Esophagus squamous epithelium (tissue), 5 donors: Measurements from ENCODE around the gene DLGAP1. TPM values are rescaled to one million over a fixed set of nuclear protein-coding genes. Genes with fewer than 3 reads are reported as not detected.

ENCODE experiments used
- DNase-seq: peaks from one replicate; lab custom pipeline; 2025; lab: John Stamatoyannopoulos, UW
- H3K27ac ChIP-seq, 4 donors: fragments of 200-600 bp; sonication (generic); one replicate each; pipeline ENCODE4 v1.5.1; 2016 to 2019; ENCODE audit warnings: mild to moderate bottlenecking in 1 of 4
- H3K27me3 ChIP-seq, 4 donors: fragments of 200-600 bp; sonication (generic); 1 replicate in 3 of 4; 2 replicates in 1 of 4; pipeline versions ENCODE4 v1.5.1 to v1.6.0; 2017 to 2021; ENCODE audit warnings: antibody characterized with exemption in 1 of 4
- H3K36me3 ChIP-seq, 3 donors: fragments of 200-600 bp; sonication (generic); one replicate each; pipeline ENCODE4 v1.5.1; 2016 to 2019
- H3K4me1 ChIP-seq, 3 donors: fragments of 200-600 bp; sonication (generic); one replicate each; pipeline ENCODE4 v1.5.1; 2017 to 2019
- H3K4me3 ChIP-seq, 4 donors: fragments of 200-600 bp; sonication (generic); 1 replicate in 3 of 4; 2 replicates in 1 of 4; pipeline ENCODE4 v1.5.1; 2016 to 2019; ENCODE audit warnings: mild to moderate bottlenecking in 2 of 4, moderate library complexity in 1 of 4
- H3K9me3 ChIP-seq, 3 donors: fragments of 200-600 bp; sonication (generic); one replicate each; pipeline ENCODE4 v1.5.1; 2016 to 2019
- POLR2A ChIP-seq, 4 donors: fragments of 450-650 bp; IDR thresholded peaks; one replicate each; pipeline ENCODE4 v1.6.1; 2017; ENCODE audit warnings: antibody characterized with exemption in 4 of 4, mild to moderate bottlenecking in 4 of 4, moderate library complexity in 3 of 4
- WGBS, 2 donors: methylation state at CpG; one replicate each; pipeline ENCODE4 v1.1.5; 2018; 5-methylcytosine and 5-hydroxymethylcytosine counted together
- intact Hi-C: fragments of 100-400 bp; cut with DNase I; formaldehyde crosslinking; loops from one replicate; pipeline ENCODE4 v1.15.0; 2022
- total RNA-seq, 4 donors: library from RNA; depleted of rRNA; stranded (reverse); fragments of >200 nt; gene quantifications; one replicate each; pipeline ENCODE4 v1.1.0, GENCODE V29; 2016
- TF ChIP-seq, protein P1 (sequence below), 6 experiments: fragments of 450-650 bp in 4 of 6; fragments of 200-600 bp in 2 of 6; sonication (generic) in 2 of 6; IDR thresholded peaks; one replicate each; pipeline ENCODE4 v1.5.1; 2016 to 2019; ENCODE audit warnings: antibody characterized with exemption in 6 of 6, mild to moderate bottlenecking in 4 of 6, moderate library complexity in 4 of 6
- donor health status: DM: yes; HTN: yes; CAD: no.

Gene DLGAP1
- total RNA-seq, 4 donors from 2014 or later, result 0.09 to 1.5 (median 0.52) TPM

DNA sequence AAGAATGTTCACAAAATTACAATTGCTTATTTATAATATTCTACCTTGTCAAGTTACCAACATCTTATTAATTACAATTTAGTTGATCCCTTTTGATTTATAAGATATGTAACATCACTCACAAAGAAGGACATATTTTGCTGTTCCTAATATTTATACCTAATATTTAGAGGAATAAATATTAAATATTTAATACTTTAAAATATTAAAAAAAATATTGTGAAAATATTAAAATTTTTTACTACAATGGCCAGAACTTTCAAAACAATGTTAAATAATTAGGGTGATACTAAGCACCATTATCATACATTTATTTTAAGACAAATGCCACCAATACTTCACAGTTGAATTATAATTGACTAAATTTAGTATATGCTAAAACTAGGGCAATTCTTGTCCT is 254.7 kb downstream of the DLGAP1 start:
- H3K27ac ChIP-seq, result no peak overlapping the region
- DNase-seq, result no peak
- TF ChIP-seq, protein P1, sequence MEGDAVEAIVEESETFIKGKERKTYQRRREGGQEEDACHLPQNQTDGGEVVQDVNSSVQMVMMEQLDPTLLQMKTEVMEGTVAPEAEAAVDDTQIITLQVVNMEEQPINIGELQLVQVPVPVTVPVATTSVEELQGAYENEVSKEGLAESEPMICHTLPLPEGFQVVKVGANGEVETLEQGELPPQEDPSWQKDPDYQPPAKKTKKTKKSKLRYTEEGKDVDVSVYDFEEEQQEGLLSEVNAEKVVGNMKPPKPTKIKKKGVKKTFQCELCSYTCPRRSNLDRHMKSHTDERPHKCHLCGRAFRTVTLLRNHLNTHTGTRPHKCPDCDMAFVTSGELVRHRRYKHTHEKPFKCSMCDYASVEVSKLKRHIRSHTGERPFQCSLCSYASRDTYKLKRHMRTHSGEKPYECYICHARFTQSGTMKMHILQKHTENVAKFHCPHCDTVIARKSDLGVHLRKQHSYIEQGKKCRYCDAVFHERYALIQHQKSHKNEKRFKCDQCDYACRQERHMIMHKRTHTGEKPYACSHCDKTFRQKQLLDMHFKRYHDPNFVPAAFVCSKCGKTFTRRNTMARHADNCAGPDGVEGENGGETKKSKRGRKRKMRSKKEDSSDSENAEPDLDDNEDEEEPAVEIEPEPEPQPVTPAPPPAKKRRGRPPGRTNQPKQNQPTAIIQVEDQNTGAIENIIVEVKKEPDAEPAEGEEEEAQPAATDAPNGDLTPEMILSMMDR (IDR thresholded peaks at IDR 0.05), result no peak
- no peak for TF ChIP-seq POLR2A (IDR thresholded peaks at IDR 0.05)
- H3K4me3 ChIP-seq, result no peak overlapping the region
- H3K4me1 ChIP-seq, result no peaks in the 10 kb centered on the region
- no peaks in the 10 kb centered on the region for H3K36me3 ChIP-seq
- intact Hi-C loops, result no loop called here
- H3K9me3 ChIP-seq, result no peaks in the 10 kb centered on the region
- H3K27me3 ChIP-seq, result no peaks in the 10 kb centered on the region

DNA sequence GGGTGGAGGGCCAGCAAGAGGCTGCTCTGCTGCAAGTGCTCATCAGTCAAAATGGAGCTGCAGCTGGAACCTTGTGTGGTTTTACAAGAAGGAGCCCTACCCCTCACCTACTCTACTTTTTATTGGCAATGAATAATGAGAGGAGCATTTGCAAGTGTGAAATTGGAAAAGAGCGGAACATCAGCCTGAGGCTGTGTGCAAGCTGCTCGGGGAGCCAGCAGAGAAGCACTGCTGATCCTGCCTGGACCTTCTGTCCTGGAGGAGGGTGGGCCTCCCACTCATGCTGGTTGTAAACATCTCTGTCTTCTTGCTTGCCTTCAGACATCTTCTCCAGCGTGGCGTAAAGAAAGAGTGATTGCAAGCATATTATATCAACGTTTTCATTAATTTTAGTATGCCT is 256.2 kb downstream of the DLGAP1 start:
- Histone ChIP-seq H3K4me1 (no peaks in the 10 kb centered on the region), H3K27ac (no peak overlapping the region), H3K36me3 (no peaks in the 10 kb centered on the region), H3K27me3 (no peaks in the 10 kb centered on the region), H3K4me3 (no peak overlapping the region), H3K9me3 (no peaks in the 10 kb centered on the region)
- no peak for DNase-seq
- TF ChIP-seq, protein P1 (IDR thresholded peaks at IDR 0.05), result no peak
- TF ChIP-seq POLR2A (IDR thresholded peaks at IDR 0.05), result no peak
- intact Hi-C loops, result no loop called here
- 63 to 66% methylated on average over 5 of the region's 5 CpGs for WGBS, 2 donors

DNA sequence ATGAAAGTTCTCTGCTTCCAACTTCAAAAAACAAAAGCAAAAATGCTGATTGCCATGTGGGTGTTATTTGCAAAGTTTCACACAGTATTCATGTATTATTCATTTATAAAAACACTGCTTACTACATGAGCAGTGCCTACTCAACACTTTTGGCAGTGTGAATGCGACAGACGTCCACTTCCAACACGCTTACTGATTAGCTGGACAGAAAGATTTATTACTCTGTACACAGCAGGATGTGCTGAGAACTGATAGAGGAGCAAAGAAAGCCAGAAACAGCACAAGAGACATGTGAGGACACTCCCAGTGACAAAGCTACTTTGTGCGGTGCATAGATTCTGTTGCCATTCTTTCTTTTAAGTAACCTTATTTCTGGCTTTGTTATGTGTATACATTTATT is 258.8 kb downstream of the DLGAP1 start:
- Histone ChIP-seq H3K27me3 (no peaks in the 10 kb centered on the region), H3K4me3 (no peak overlapping the region), H3K9me3 (no peaks in the 10 kb centered on the region), H3K27ac (no peak overlapping the region), H3K4me1 (no peaks in the 10 kb centered on the region), H3K36me3 (no peaks in the 10 kb centered on the region)
- intact Hi-C loops, result no loop called here
- no peak for TF ChIP-seq POLR2A (IDR thresholded peaks at IDR 0.05)
- TF ChIP-seq, protein P1 (IDR thresholded peaks at IDR 0.05), result no peak
- 49 to 53% methylated on average over 4 of the region's 4 CpGs for WGBS, 2 donors
- no peak for DNase-seq

DNA sequence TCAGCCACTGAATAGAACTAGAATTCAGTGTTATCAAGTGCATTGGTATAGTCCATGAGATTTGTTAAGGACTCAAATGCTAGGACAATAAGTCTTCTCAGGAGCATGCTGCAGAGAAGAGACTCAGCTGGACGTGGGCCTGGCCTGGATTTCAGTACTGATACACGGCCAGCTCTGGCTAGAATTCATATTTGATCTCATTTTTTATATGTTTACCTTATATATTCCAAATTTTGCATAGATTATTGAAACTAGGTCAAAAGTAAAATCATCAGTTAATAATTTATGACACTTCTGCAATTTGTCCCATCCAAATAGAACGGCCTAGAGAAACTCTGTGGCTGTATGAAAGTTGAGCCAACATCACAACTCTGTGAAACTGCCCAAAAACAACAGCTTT is 262.0 kb downstream of the DLGAP1 start:
- Histone ChIP-seq H3K27ac (no peak overlapping the region), H3K27me3 (no peaks in the 10 kb centered on the region), H3K36me3 (no peaks in the 10 kb centered on the region), H3K4me3 (no peak overlapping the region), H3K4me1 (no peaks in the 10 kb centered on the region), H3K9me3 (no peaks in the 10 kb centered on the region)
- intact Hi-C loops, result no loop called here
- no peak for DNase-seq
- TF ChIP-seq POLR2A (IDR thresholded peaks at IDR 0.05), result no peak
- WGBS, 2 donors, result 32 to 39% methylated on average over 3 of the region's 3 CpGs

DNA sequence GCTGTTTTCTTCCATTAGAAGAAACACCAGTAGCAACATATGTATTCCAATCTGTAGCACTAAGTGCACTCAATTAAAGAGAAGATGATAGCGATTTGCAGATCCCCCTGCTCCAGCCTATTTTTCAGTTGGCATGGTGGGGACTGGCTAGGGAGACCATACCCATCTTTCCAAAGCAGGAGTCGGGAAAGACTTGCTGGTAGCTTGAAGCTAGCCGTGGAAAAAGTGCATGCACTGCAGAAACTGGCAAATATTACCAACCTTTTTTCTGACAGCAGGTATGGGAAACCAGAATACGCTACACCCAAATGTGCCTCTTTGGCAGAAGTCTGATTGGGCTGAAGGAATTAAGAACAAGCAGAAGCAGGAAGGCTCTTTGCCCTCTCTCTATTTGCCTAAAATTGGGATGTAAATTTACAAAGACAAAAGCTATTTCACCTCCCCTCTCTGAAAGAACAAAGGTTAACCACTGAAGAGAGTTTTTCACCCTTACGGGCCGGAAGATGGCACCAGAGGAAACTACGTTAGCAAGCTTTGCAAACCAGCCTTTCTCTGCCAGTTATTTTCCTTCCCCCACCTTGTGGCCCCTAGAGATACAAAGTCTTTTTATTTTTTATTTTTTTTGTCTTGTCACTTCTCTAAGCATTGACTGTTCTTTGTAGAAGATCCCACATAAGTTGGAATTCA is 273.1 kb downstream of the DLGAP1 start:
- H3K27ac ChIP-seq, result no peak overlapping the region
- no peak for DNase-seq
- no peak for TF ChIP-seq POLR2A (IDR thresholded peaks at IDR 0.05)
- TF ChIP-seq, protein P1 (IDR thresholded peaks at IDR 0.05), result no peak
- no peaks in the 10 kb centered on the region for H3K4me1 ChIP-seq
- intact Hi-C loops, result no loop called here
- H3K27me3 ChIP-seq, result no peaks in the 10 kb centered on the region
- H3K36me3 ChIP-seq, result no peaks in the 10 kb centered on the region
- H3K9me3 ChIP-seq, result no peaks in the 10 kb centered on the region
- H3K4me3 ChIP-seq, result no peak overlapping the region
- WGBS, 2 donors, result 77 to 82% methylated on average over 7 of the region's 7 CpGs

DNA sequence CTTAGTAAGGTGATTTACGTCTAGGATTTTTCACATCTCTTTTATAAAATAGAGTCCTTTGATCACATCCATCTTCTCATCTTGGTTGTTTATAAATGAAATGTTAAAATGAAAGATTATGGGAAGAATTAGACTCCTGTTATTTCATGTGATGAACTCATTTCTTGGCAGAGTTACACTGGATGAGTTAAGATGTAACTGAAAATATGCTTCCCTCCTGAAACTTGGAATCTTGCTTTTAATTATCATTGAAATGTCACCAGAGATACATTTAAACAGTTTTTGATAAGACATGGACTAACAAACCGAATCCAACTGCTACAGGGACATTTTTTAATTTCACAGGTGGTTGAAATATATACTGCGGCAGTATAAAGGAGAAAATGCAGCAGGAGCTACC is 274.0 kb downstream of the DLGAP1 start:
- H3K36me3 ChIP-seq, result no peaks in the 10 kb centered on the region
- no peaks in the 10 kb centered on the region for H3K9me3 ChIP-seq
- H3K4me1 ChIP-seq, result no peaks in the 10 kb centered on the region
- DNase-seq, result no peak
- intact Hi-C loops, result no loop called here
- no peak overlapping the region for H3K4me3 ChIP-seq
- 52 to 55% methylated on average over 3 of the region's 3 CpGs for WGBS, 2 donors
- H3K27ac ChIP-seq, result no peak overlapping the region
- TF ChIP-seq POLR2A (IDR thresholded peaks at IDR 0.05), result no peak
- TF ChIP-seq, protein P1 (IDR thresholded peaks at IDR 0.05), result no peak
- no peaks in the 10 kb centered on the region for H3K27me3 ChIP-seq
